HG03135 (cell line): Measurements from ENCODE around the gene GRID2IP.

Experiments
- ATAC-seq: cut with Tn5 transposase; IDR thresholded peaks from one replicate; pipeline ENCODE4 v1.9.1; 2021; ENCODE audit warnings: mild to moderate bottlenecking, moderate library complexity; ENCODE audit not compliant: unreplicated experiment

The GRID2IP gene

DNA sequence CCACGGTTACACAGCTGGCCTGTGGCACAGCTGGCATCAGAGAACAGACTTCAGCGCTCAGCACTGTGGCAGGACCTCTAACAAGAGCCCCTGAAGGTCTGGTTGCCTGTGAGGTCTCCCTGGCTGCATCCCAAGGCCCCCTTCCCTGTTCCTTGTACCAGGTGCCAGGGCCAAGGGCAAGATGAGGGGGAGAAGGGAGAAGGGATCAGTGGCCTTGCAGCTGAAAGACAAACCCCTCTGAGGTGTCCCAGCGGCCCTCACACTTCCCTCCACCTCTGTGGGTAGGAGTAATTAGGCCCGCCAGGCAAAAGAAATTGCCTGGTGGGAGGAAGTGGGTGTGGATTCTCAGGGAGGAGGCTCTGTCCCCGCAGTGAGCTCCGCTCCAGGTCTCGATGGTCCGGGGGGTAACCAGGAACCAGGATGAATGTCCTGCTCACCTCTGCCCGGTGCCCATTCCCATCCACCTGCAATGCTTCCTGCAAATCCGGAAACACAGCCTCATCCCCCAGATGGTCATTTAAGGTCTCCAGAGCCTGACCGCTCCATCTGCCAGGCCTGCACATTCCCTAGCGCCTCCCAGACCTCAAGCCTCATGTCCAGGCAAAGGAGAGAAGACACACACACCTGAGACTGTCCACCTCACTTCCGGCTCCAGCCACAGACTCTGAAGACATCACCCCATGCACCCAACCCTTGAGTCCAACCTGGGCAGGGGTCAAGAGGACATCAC, 22.7 kb downstream of the GRID2IP start:
- no peak for ATAC-seq

DNA sequence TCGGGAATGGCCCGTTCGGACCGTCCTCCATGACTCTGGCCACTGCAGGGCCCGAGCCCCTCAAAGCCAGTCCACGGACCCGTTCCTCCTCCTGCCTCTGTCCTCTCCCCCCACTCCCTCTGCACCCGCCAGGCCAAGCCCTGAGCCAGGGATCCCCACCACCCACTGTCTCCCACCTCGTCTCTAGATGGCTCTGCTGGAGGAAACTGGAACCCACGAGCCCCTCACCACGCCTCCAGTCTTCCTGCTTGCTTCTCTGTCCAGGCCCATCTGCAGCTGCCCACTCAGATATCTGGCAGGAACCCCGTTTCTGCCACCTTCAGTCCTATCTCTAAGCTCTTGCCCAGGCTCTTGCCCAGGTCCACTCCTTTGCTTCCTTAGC, 24.3 kb downstream of the GRID2IP start:
- no peak for ATAC-seq

DNA sequence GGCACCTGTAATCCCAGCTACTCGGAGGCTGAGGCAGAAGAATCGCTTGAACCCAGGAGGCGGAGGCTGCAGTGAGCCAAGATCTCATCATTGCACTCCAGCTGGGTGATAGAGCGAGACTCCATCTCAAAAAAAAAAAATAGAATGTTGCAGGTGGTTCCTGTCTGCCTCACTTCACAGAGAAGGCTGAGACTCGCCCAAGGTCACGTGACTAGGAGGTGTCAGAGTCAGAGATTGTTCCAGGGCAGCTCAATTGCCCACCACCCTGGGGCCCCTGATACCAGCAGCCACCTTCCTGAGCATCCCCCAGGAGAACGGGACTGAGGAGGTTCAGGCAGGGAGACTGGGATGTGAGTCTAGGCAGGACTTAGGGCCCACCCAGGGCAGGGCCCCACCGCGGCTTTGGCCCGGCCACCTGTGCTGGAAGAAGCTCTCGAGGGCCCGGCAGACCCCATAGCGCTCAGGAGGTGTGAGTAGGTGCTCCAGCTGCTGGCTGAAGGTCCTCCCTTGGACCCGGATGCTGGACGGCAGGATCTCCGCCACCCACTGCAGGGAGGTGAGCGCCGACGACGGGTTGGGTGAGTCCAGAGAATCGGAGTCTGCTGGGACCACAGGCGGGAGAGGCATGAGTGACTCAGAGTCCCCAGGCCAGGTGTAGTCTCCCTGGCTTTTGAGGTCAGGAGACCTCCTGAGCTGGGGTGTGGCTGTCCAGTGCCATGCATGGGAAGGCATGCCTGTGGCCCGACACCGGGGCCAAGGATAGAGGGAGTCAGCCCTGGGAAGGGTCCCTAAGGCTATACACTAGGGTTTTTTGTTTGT, 30.9 kb downstream of the GRID2IP start:
- ATAC-seq, result no peak

DNA sequence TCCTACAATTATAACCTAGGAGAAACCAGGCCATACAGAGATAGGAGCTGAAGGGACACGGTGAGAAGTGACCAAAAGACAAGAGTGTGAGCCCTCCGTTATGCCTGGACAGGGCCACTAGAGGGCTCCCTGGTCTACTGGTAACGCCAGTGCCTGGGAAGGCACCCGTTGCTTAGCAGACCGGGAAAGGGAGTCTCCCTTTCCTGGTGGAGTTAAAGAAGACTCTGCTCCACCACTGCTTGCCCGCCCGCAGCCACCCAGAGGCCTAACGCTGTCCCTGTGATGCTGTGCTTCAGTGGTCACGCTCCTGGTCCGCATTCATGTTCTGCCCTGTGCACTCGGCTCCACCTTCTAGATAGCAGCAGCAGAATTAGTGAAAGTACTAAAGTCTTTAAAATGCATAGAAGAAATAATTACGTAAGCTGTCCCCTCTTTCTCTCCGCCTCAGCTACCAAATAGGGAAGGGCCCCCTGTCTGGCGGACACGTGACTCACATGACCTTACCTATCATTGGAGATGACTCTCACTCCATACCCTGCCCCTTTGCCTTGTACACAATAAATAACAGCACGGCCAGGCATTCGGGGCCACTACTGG, 34.8 kb downstream of the GRID2IP start:
- ATAC-seq, result no peak

DNA sequence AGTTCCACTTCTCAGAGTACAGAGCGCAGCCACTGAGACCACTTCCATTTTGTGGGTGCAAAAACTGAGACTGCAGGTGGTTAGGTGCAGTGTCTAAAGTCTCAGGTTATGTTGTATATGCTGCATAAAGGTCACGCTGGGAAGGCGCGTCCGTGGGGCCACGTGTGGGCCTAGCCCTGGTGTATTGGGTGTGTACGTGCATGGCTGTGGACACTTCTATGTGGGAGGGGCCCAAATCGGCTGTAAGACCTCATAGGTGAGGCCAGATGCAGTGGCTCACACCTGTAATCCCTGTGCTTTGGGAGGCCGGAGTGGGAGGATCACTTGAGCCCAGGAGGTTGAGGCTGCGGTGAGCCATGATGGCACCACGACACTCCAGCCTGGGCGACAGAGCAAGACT, 37.7 kb downstream of the GRID2IP start:
- no peak for ATAC-seq

DNA sequence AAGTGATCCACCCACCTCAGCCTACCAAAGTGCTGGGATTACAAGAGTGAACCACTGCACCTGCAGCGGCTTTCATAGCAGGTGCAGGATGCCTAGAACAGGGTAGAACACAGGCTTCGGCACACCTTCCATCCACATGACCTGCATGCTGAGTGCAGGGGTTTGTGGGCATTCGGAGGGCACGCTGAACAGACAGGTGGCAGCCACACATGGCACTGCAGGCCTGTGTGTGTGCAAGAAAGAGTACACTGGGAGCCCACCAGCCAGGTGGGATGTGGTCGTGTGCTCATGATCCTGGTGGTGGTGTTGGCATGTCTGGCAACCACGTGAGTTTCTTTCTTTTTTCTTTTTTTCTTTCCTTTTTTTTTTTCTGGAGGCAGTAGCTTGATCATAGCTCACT, 38.4 kb downstream of the GRID2IP start:
- ATAC-seq, result no peak

DNA sequence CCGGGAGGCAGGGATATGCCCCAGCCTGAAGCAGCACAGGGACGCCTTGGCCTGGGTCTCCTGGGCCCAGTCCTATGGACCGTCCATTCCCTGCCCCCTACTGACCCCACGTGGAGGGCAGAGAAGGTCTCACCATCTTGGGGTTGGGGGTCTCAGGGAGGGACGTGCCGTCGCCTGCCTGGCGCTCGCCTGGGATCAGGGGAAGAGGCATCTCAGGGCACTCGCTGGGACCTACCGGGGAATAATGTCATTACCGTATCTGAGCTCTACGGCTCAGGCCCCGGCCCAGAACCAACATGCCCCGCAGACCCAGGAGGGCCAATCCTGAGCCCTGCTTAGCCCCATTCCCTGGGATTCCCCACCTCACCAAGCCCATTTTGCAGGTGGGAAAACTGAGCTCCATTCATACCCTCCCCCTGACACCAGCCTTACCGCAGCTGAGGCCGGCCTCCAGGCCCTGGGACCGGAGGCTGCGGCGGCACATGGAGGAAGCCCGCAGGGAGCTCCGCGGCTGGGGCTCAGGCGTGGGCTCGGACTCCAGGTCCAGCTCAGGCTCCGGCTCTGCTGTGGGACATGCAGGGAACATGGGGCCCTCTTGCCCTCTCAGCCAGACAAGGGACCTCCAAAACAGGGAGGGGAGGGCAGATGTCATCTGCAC, 40.7 kb downstream of the GRID2IP start:
- ATAC-seq, result no peak

DNA sequence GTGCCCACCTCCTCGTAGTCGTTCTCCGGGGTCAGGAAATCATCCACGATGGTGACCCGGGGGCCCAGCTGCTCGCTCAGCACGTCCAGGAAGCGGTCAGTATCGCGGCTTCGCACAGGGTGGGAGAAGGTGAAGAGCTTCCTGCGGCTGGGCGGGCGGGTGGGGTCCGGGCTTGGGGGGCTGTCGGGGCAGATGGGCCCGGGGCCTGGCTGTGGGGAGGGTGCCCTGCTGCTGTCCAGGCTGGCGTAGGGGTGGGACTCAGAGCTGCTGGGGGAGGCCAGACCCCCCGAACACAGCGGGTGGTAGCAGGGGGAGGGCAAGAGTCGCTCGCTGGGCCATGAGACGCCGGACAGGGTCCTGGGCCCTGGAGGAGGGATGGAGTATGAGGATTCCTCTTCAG, 42.3 kb downstream of the GRID2IP start:
- ATAC-seq, result no peak

DNA sequence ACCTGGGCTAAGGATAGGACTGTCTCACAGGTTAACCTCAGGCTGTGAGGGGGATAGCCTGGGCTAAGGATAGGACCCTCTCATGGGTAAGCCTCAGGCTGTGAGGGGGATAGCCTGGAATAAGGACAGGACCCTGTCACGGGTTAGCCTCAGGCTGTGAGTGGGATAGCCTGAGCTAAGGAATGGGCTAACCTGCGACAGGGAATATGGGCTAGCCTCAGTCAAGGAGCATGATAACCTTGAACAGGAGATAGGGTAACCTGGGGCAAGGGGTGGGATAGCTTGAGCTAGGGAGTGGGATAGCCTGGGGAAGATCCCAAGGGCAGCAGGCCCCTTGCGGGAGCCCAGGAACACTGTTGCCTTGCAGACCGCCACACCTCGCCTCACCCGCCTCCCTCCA, 42.7 kb downstream of the GRID2IP start:
- no peak for ATAC-seq

DNA sequence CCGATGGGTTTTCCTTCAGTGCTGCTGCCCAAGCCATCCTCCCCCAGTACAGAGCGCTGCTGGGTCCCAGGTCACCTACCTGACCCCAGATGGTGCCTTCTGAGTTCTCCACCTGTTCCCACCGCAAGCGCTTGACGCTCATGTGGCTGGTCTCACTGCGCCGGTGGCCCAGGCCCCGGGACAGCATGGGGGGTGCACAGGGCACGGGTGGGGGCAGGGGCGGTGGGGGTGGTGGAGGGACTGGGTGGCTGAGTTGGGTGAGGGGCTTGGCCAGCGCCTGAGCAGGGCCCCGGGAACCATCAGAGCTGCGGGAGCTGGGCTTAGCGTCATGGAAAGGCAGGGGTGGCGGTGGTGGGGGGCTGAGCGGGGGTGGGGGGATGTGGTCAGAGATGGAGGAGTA, 43.4 kb downstream of the GRID2IP start:
- no peak for ATAC-seq

DNA sequence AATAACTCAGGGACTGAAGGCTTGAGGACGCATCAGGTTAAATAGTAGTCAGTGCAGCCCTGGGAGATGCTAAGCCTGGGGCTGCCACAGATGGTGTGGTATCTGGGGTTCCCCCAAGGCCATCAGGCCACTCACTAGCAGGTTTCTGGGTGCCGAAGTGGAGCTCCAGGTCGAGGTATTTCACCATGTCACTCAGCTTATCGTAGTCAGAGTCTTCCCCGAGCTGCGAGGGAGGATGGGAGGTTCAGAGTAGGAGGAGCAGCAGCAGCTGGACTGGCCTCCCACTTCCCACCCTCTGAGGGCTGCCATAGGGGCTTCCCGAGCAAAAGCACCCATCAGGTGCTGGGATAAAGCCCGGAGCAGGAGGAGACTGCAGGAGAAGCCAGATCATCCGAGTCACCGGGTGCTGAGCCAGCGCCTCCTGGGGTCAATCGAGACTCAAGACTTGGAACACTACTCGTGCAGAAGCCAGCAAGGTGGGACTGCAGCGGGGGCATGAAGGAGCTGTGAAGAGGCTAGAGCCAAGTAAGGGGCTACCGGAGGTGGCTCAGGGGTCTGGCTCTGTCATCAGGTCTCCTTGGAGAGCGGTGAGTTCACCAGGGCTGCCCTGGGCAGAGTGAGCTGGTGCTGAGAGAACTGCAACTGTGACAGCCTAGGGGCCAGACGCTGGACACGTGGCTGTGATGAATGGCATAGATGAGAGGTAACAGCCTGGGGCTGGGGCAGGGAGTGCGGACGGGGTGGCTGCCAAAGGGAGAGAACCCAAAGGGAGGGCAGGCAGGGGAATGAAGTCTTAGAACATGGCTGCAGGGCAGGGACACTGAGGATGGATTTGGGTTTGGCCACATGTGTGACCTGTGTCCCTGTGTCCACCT, 45.3 kb downstream of the GRID2IP start:
- ATAC-seq, result no peak

DNA sequence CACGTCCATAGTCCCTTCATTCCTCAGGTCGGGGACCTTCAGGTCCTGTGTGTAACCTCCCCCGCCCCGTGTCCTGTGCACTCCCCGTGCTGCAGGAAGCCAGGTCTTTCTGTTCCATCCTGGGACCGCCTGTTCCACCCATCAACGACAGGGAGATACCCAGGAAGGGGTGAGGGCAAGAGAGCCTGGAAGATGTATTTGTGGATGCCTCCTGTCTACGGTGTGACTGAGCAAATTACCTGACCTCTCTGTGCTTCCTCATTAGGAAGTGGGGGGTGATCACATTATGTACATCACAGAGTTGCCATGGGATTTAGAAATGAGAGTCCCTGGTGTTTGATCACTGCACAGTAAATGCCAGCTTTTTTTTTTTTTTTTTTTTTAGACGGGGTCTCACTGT, 46.3 kb downstream of the GRID2IP start:
- ATAC-seq, result no peak

DNA sequence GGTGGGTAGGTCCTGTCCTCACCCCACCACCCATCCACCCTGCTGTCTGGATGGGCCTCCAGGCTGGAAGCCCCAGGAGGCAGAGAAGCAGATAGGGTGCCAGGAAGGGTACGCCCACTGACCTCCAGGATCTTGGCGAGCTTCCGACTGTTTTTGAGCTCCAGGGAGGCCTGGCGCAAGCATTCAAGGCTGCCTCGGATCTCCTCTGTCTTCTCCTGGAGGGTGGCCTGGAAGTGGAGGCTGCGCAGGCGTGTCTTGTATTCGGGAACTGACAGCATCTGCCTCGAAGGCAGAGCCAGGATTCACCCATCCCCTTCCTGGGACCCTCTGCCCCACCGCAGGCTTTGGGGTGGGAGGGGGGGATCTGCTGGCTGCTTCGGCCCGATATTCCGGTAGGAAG, 48.4 kb downstream of the GRID2IP start:
- no peak for ATAC-seq

DNA sequence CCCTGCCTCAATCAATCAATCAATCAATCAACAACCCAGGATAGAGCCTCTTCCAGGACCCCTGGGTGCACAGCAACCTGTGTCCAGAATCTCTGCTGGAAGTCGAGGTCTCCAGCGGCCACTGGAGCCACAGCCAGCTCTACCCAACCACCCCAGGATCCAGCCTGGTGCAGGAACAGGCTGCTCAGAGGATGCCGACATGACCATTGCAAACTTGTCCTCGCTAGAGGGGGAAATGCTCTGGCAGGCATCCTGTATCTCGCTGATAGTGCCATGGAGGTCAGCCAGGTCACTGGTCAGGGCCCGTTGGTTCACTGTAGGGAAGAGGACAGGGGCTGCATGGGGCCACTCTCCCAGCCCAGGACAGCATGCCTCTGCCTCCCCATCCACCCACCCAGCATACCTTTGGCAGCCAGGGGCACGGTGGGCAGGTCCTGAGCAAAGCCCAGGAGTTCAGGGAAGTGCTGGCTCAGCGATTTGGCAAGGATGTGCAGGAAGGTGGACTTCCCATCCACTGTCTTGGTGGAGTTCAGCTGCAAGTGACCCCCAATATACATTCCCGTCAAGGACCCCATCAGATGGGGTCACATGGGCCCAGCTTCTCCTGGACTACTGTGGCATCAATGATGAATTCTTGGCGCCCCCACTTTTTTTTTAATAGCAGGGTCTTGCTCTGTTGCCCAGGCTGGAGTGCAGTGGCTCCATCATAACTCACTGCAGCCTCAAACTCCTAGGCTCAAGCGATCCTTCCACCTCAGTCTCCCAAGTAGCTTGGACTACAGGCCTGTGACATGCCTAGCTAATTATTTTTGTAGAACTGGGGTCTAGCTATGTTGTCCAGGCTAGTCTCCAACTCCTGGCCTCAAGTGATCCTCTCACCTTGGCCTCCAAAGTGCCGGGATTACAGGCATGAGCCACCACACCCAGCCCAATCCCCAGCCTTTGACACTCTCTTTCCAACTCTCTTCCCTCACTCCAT, 49.4 kb downstream of the GRID2IP start:
- no peak for ATAC-seq

DNA sequence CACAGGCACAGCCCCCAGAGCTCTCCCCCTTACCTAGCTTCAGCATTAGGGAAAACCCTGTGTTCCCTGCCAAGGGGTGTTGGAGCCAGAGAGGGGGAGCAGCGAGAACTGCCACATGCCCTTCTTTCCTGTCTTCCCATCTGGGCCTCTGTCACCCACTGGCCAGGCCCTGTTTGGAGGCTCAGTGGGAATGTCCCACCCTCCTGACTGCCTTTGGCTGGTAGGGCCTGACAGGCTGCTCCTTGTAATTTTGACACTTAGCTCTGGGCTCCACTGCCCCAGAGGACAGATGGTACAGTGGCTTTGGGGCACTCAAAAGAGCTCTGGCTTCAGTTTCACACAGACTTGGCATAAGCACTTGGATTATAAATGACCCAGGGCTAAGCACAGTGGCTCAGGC, 50.6 kb downstream of the GRID2IP start:
- ATAC-seq, result no peak

DNA sequence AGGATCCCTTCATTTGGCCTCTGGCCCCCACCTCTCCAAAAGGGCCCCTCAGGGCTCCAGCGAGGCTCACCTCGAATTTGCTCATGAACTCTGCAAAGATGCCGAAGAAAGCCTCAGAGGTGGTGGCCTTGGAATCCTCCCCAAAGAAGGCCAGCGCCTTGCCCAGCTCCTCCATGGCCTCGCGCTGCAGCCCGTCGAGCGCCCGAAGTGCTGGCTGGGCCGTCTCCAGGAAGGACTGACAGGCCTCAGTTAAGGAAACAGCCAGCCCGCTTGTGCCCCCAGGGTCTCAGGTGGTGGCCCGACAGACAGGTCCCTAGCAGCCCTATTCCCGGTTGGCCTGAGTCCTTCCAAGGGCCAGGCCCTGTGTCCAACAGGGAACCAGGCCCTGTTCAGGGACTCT, 53.3 kb downstream of the GRID2IP start:
- no peak for ATAC-seq

DNA sequence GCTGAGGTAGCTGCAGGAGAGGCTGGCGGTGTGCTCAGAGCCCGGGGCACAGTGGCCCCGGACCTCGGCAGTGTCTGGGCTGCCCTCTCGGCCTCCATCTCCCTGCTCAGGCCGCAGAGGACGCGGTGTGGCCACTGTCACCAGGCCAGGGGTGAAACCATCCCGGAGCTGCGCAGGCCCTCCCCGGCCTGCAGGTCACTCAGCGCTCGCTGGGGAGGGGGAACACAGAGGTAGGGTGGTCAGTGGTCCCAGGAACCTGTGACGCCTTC, 53.7 kb downstream of the GRID2IP start:
- no peak for ATAC-seq

DNA sequence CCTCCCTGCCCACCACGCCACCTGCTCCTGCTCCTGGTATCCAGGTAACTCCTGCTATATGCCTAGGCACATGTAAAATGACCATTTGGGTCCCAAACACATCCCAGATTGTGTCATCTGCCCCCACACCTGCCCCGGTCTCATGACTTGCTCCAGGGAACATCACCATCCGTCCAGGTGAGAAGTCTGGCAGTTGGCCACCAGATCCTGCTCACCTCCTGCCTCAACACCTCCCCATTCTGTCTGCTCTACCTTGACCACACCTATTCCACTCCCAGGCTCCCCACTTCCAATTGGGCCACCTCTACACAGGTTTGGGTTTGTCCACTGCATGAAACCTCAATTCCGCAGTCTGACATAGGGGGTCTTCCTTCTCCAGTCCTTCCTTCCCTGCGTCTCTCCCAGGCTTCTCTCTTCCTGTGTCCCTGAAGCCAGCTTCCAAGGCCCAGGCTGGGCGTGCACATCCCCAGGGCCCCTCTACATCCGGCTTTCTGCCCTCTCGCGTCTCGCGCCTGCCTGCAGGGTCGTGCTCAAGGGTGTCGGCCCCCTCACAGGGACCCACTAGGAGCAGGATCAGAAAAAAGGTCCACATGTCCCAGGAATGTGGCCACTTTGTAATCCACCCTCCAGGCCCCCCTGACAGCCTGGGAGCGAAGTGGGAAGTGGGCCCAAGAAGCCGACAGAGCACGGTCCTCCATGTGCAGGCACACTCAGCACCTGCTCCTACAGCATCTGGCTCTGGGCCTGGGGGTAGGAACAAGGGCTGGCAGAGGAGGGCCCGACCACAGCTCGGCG, 54.2 kb downstream of the GRID2IP start:
- ATAC-seq, result no peak
